Body of pancreas (tissue), 4 donors: Measurements from ENCODE around the gene HS6ST3. TPM values are rescaled to one million over a fixed set of nuclear protein-coding genes. Genes with fewer than 3 reads are reported as not detected.
A peak's percentile ranks its signal among the peaks of the same experiment; 100 is the strongest.

ENCODE experiments used
- ATAC-seq: fragments of 150-250 bp; one replicate; pipeline ENCODE4 v1.9.1; 2016
- DNase-seq, 4 donors: peaks; one replicate each; pipeline ENCODE4 v3.0.0-alpha.2; 2019
- H3K27ac ChIP-seq, 4 donors: fragments of 200-600 bp; sonication (generic); 1 replicate in 3 of 4; 2 replicates in 1 of 4; pipeline versions ENCODE4 v1.5.1 to v1.6.1; 2016 to 2019; ENCODE audit warnings: mild to moderate bottlenecking in 1 of 4, mixed read lengths in 1 of 4, moderate library complexity in 1 of 4
- H3K27me3 ChIP-seq, 2 donors: fragments of 200-600 bp; sonication (generic); one replicate each; pipeline ENCODE4 v1.6.0; 2016; ENCODE audit warnings: mild to moderate bottlenecking in 1 of 2
- H3K36me3 ChIP-seq, 2 donors: fragments of 200-600 bp; sonication (generic); replicated peaks in 1 of 2; 2 replicates each; pipeline ENCODE4 v1.5.1; 2016; ENCODE audit warnings: low read depth in 2 of 2; ENCODE audit not compliant: insufficient read depth in 1 of 2
- H3K4me1 ChIP-seq: fragments of 200-600 bp; sonication (generic); one replicate; pipeline ENCODE4 v1.6.0; 2016
- H3K4me3 ChIP-seq, 2 donors: fragments of 200-600 bp; sonication (generic); 1 replicate in 1 of 2; 2 replicates in 1 of 2; pipeline ENCODE4 v1.5.1; 2016 to 2019
- H3K9me3 ChIP-seq, 3 donors: fragments of 200-600 bp; sonication (generic); 1 replicate in 2 of 3; 2 replicates in 1 of 3; pipeline ENCODE4 v1.5.1; 2016
- CTCF ChIP-seq, 7 experiments: fragments of 450-650 bp in 4 of 7; fragments of 200-600 bp in 3 of 7; sonication (generic) in 3 of 7; IDR thresholded peaks; one replicate each; pipeline ENCODE4 v1.5.1; 2016 to 2019; ENCODE audit warnings: antibody characterized with exemption in 7 of 7
- POLR2A ChIP-seq, 3 donors: fragments of 450-650 bp; IDR thresholded peaks; one replicate each; pipeline ENCODE4 v1.6.1; 2016; ENCODE audit warnings: antibody characterized with exemption in 3 of 3, mild to moderate bottlenecking in 2 of 3
- WGBS, 2 donors: methylation state at CpG; one replicate each; pipeline ENCODE4 v1.1.5; 2017; 5-methylcytosine and 5-hydroxymethylcytosine counted together
- intact Hi-C: fragments of 100-400 bp; cut with DNase I; formaldehyde crosslinking; loops from one replicate; pipeline ENCODE4 v1.15.1; 2023
- total RNA-seq, 2 donors: library from RNA; depleted of rRNA; stranded (reverse); fragments of >200 nt; gene quantifications; one replicate each; pipeline ENCODE4 v1.1.0, GENCODE V29; 2016

Gene HS6ST3
- total RNA-seq, 2 donors from 2014 or later, result 1.3 to 2.3 TPM

- TF ChIP-seq CTCF (IDR thresholded peaks at IDR 0.05), result no peak
- no peak for TF ChIP-seq POLR2A (IDR thresholded peaks at IDR 0.05)
- Histone ChIP-seq H3K4me3 (no peak overlapping the region), H3K27ac (no peak overlapping the region), H3K27me3 (no peaks in the 10 kb centered on the region), H3K36me3 (no peaks in the 10 kb centered on the region), H3K9me3 (no peaks in the 10 kb centered on the region), H3K4me1 (no peaks in the 10 kb centered on the region)
- intact Hi-C loops, result no loop called here
- ATAC-seq (no peak), DNase-seq (no peak)
- WGBS, 2 donors, result 75 to 78% methylated on average over 3 of the region's 3 CpGs
Measured at GRCh38 chr13:96072392-96072791, 17.5 kb upstream of the HS6ST3 start.

- ATAC-seq, result peak; percentile 77
- TF ChIP-seq POLR2A (IDR thresholded peaks at IDR 0.05) (no peak), CTCF (IDR thresholded peaks at IDR 0.05) (peak; percentile 47 to 72 (median 65))
- Histone ChIP-seq H3K9me3 (no peaks in the 10 kb centered on the region), H3K27ac (no peak overlapping the region), H3K4me1 (no peaks in the 10 kb centered on the region), H3K27me3 (no peaks in the 10 kb centered on the region), H3K4me3 (no peak overlapping the region), H3K36me3 (no peaks in the 10 kb centered on the region)
- WGBS, 2 donors, result 57 to 60% methylated on average over 3 of the region's 3 CpGs
- intact Hi-C loops, result no loop called here
- no peak for DNase-seq
Measured at GRCh38 chr13:96075953-96076543, 13.9 kb upstream of the HS6ST3 start.

GRCh38 chr13:96080676-96081075 lies 9.2 kb upstream of the HS6ST3 start:
- no peaks in the 10 kb centered on the region for H3K9me3 ChIP-seq
- ATAC-seq, result no peak
- DNase-seq, result no peak
- TF ChIP-seq CTCF (IDR thresholded peaks at IDR 0.05) (no peak), POLR2A (IDR thresholded peaks at IDR 0.05) (no peak)
- 91 to 92% methylated on average over 5 of the region's 5 CpGs for WGBS, 2 donors
- H3K36me3 ChIP-seq, result no peaks in the 10 kb centered on the region
- intact Hi-C loops, result no loop called here
- no peak overlapping the region for H3K27ac ChIP-seq
- no peak overlapping the region for H3K4me3 ChIP-seq
- H3K4me1 ChIP-seq, result no peaks in the 10 kb centered on the region
- no peaks in the 10 kb centered on the region for H3K27me3 ChIP-seq

GRCh38 chr13:96081888-96082287 lies 8.0 kb upstream of the HS6ST3 start:
- 18 to 21% methylated on average over 2 of the region's 2 CpGs for WGBS, 2 donors
- no peaks in the 10 kb centered on the region for H3K9me3 ChIP-seq
- H3K27me3 ChIP-seq, result no peaks in the 10 kb centered on the region
- H3K4me1 ChIP-seq, result no peaks in the 10 kb centered on the region
- H3K4me3 ChIP-seq, result no peak overlapping the region
- H3K27ac ChIP-seq, result no peak overlapping the region
- TF ChIP-seq POLR2A (IDR thresholded peaks at IDR 0.05) (no peak), CTCF (IDR thresholded peaks at IDR 0.05) (no peak)
- no peaks in the 10 kb centered on the region for H3K36me3 ChIP-seq
- intact Hi-C loops, result no loop called here
- DNase-seq (no peak), ATAC-seq (no peak)

- TF ChIP-seq POLR2A (IDR thresholded peaks at IDR 0.05), result no peak
- no peak for TF ChIP-seq CTCF (IDR thresholded peaks at IDR 0.05)
- H3K27ac ChIP-seq, result no peak overlapping the region
- H3K9me3 ChIP-seq, result no peaks in the 10 kb centered on the region
- no peaks in the 10 kb centered on the region for H3K4me1 ChIP-seq
- DNase-seq (no peak), ATAC-seq (no peak)
- H3K4me3 ChIP-seq, result no peak overlapping the region
- H3K36me3 ChIP-seq, result no peaks in the 10 kb centered on the region
- intact Hi-C loops, result no loop called here
- no peaks in the 10 kb centered on the region for H3K27me3 ChIP-seq
Measured at GRCh38 chr13:96082640-96083039, 7.3 kb upstream of the HS6ST3 start.
